ENCODE data around the gene CBLB.
A peak's percentile ranks its signal among the peaks of the same experiment; 100 is the strongest.

The CBLB gene

GRCh38 chr3:105836533-105836932 is 32.3 kb downstream of the CBLB start:
- no peaks in the 10 kb centered on the region for H3K4me1 ChIP-seq (ENCODE audit: control insufficient read depth, insufficient read depth, low read length)
- CTCF ChIA-PET = interaction anchor here (0.6 kb wide), 1 partner anchor 33 kb away, joined by 3 read pairs; no protein-coding TSS in a partner anchor
- POLR2A ChIA-PET = interaction anchor here (0.8 kb wide), 1 partner anchor 200 kb away, joined by 3 read pairs; no protein-coding TSS in a partner anchor

GRCh38 chr3:105835606-105836005 is 33.2 kb downstream of the CBLB start:
- Histone ChIP-seq H3K4me1 (ENCODE audit: control insufficient read depth, insufficient read depth, low read length) (no peaks in the 10 kb centered on the region), H3K4me3 (ENCODE audit: low read depth, low read length) (no peak overlapping the region), H3K9me3 (ENCODE audit: control insufficient read depth, insufficient read depth, low read depth, low read length) (no peaks in the 10 kb centered on the region), H3K27ac (ENCODE audit: extremely low read depth, low read depth, low read length) (no peak overlapping the region), H3K36me3 (ENCODE audit: control insufficient read depth in 2 of 2, insufficient read depth in 1 of 2, low read length in 2 of 2) (no peaks in the 10 kb centered on the region; a peak in 1 of 3 replicates)
- TF ChIP-seq SP7 (tag by site-specific recombination; IDR thresholded peaks at IDR 0.05) = peak; percentile 71
- TF ChIP-seq ZIC2 (tag by site-specific recombination; IDR thresholded peaks at IDR 0.05) = no peak
- CTCF ChIA-PET = no interaction called here
- POLR2A ChIA-PET = no interaction called here

More at GRCh38 chr3:105836533-105836932, 32.3 kb downstream of the CBLB start:
- TF ChIP-seq ZFHX2 (tag by site-specific recombination; conservative IDR thresholded peaks at IDR 0.05) = peak; percentile 80
- TF ChIP-seq ZNF707 (tag by site-specific recombination; IDR thresholded peaks at IDR 0.05) = no peak
- peak; percentile 86 for TF ChIP-seq EGR2 (tag by site-specific recombination; IDR thresholded peaks at IDR 0.05; ENCODE audit: low read depth)
- TF ChIP-seq PRDM10 (tag by site-specific recombination; IDR thresholded peaks at IDR 0.05) = no peak
- TF ChIP-seq ZNF155 (tag by site-specific recombination; IDR thresholded peaks at IDR 0.05) = no peak
- TF ChIP-seq ZBTB20 (tag by site-specific recombination; IDR thresholded peaks at IDR 0.05) = no peak
- TF ChIP-seq PATZ1 (tag by site-specific recombination; IDR thresholded peaks at IDR 0.05) = no peak
- Histone ChIP-seq H3K9me3 (ENCODE audit: control insufficient read depth, insufficient read depth, low read depth, low read length) (no peaks in the 10 kb centered on the region), H3K4me3 (ENCODE audit: low read depth, low read length) (no peak overlapping the region), H3K27ac (ENCODE audit: extremely low read depth, low read depth, low read length) (no peak overlapping the region), H3K36me3 (ENCODE audit: control insufficient read depth in 2 of 2, insufficient read depth in 1 of 2, low read length in 2 of 2) (no peaks in the 10 kb centered on the region; a peak in 1 of 3 replicates)

- no peak for TF ChIP-seq SP7 (tag by site-specific recombination; IDR thresholded peaks at IDR 0.05)
- H3K4me1 ChIP-seq (ENCODE audit: control insufficient read depth, insufficient read depth, low read length) = no peaks in the 10 kb centered on the region
- H3K36me3 ChIP-seq (ENCODE audit: control insufficient read depth in 2 of 2, insufficient read depth in 1 of 2, low read length in 2 of 2) = no peaks in the 10 kb centered on the region; a peak in 1 of 3 replicates
- H3K9me3 ChIP-seq (ENCODE audit: control insufficient read depth, insufficient read depth, low read depth, low read length) = no peaks in the 10 kb centered on the region
- H3K4me3 ChIP-seq (ENCODE audit: low read depth, low read length) = no peak overlapping the region
- H3K27ac ChIP-seq (ENCODE audit: extremely low read depth, low read depth, low read length) = no peak overlapping the region
- ChIA-PET POLR2A (no interaction called here), CTCF (interaction anchor here (0.6 kb wide), 1 partner anchor 24 kb away, joined by 6 read pairs; no protein-coding TSS in a partner anchor)
Observed at GRCh38 chr3:105834768-105835167, 34.0 kb downstream of the CBLB start.

GRCh38 chr3:105832644-105833043 is 36.2 kb downstream of the CBLB start:
- Histone ChIP-seq H3K27ac (ENCODE audit: extremely low read depth, low read depth, low read length) (no peak overlapping the region), H3K36me3 (ENCODE audit: control insufficient read depth in 2 of 2, insufficient read depth in 1 of 2, low read length in 2 of 2) (no peaks in the 10 kb centered on the region), H3K4me1 (ENCODE audit: control insufficient read depth, insufficient read depth, low read length) (no peaks in the 10 kb centered on the region), H3K9me3 (ENCODE audit: control insufficient read depth, insufficient read depth, low read depth, low read length) (no peaks in the 10 kb centered on the region), H3K4me3 (ENCODE audit: low read depth, low read length) (no peak overlapping the region)
- ChIA-PET CTCF (no interaction called here), POLR2A (no interaction called here)
- TF ChIP-seq GFI1B (tag by site-specific recombination; IDR thresholded peaks at IDR 0.05) = no peak
- no peak for TF ChIP-seq ZFP41 (tag by site-specific recombination; IDR thresholded peaks at IDR 0.05; ENCODE audit: borderline replicate concordance)
- TF ChIP-seq ZEB2 (tag by site-specific recombination; IDR thresholded peaks at IDR 0.05) = no peak
- TF ChIP-seq ZNF155 (tag by site-specific recombination; IDR thresholded peaks at IDR 0.05) = no peak

All from HEK293 (cell line).